Fibroblast of lung (primary cell): Measurements from ENCODE around the gene WDR27. TPM values are rescaled to one million over a fixed set of nuclear protein-coding genes. Genes with fewer than 3 reads are reported as not detected.
"Not testable (repeated sequence)": the region's sequence is repeated elsewhere in the genome, so short reads cannot be mapped to it uniquely, and the experiment has no call there.

Experiments
- DNase-seq, 2 donors: peaks; one replicate each; pipeline versions ENCODE4 v3.0.0 to v3.0.0-alpha.2; 2010; ENCODE audit warnings: low read depth in 2 of 2
- H2AFZ ChIP-seq: 2 replicates; pipeline ENCODE4 v1.5.1; 2012; ENCODE audit warnings: low read length, control low read depth, inconsistent platforms
- H3K27ac ChIP-seq: 2 replicates; pipeline ENCODE4 v1.5.1; 2011; ENCODE audit warnings: low read length, control low read depth; ENCODE audit not compliant: insufficient read depth
- H3K27me3 ChIP-seq: 2 replicates; pipeline ENCODE4 v1.5.1; 2011; ENCODE audit warnings: mild to moderate bottlenecking, low read length; ENCODE audit not compliant: control insufficient read depth, insufficient read depth
- H3K36me3 ChIP-seq: 2 replicates; pipeline ENCODE4 v1.5.1; 2011; ENCODE audit warnings: low read length; ENCODE audit not compliant: control insufficient read depth, insufficient read depth
- H3K4me1 ChIP-seq: 2 replicates; pipeline ENCODE4 v1.5.1; 2011; ENCODE audit warnings: low read length; ENCODE audit not compliant: control insufficient read depth, insufficient read depth; ENCODE audit errors: extremely low read depth
- H3K4me2 ChIP-seq: 2 replicates; pipeline ENCODE4 v1.5.1; 2011; ENCODE audit warnings: low read length, control low read depth; ENCODE audit not compliant: insufficient read depth; ENCODE audit errors: extremely low read depth
- H3K4me3 ChIP-seq, 4 experiments: fragments of 200-600 bp in 1 of 4; sonication (generic) in 1 of 4; replicated peaks in 1 of 4; 2 replicates each; pipeline ENCODE4 v1.5.1; 2011 to 2016; ENCODE audit warnings: low read length in 4 of 4, low read depth in 3 of 4, mild to moderate bottlenecking in 3 of 4, control low read depth in 2 of 4, inconsistent platforms in 1 of 4, mixed read lengths in 1 of 4; ENCODE audit not compliant: insufficient read depth in 1 of 4; ENCODE audit errors: control extremely low read depth in 1 of 4
- H3K79me2 ChIP-seq: 2 replicates; pipeline ENCODE4 v1.5.1; 2012; ENCODE audit warnings: mild to moderate bottlenecking, low read length, inconsistent platforms; ENCODE audit not compliant: control insufficient read depth, insufficient read depth
- H3K9ac ChIP-seq: 2 replicates; pipeline ENCODE4 v1.5.1; 2011; ENCODE audit warnings: mild to moderate bottlenecking, low read length, control low read depth; ENCODE audit not compliant: insufficient read depth
- H3K9me3 ChIP-seq: 2 replicates; pipeline ENCODE4 v1.5.1; 2012; ENCODE audit warnings: low read depth, low read length; ENCODE audit not compliant: control insufficient read depth, insufficient read depth
- H4K20me1 ChIP-seq: 2 replicates; pipeline ENCODE4 v1.5.1; 2011; ENCODE audit warnings: low read length; ENCODE audit not compliant: control insufficient read depth, insufficient read depth; ENCODE audit errors: extremely low read depth
- EZH2 ChIP-seq: IDR thresholded peaks from 2 replicates; pipeline ENCODE4 v1.5.1; 2012; ENCODE audit warnings: low read length, control low read depth, mild to moderate bottlenecking; ENCODE audit errors: missing control alignments
- polyA plus RNA-seq, 2 donors: library from polyadenylated mRNA; depleted of rRNA in 1 of 2; stranded (reverse) in 1 of 2; unstranded in 1 of 2; fragments of >200 nt; gene quantifications; 2 replicates each; pipeline ENCODE4 v1.2.1, GENCODE V29; 2011 to 2012; ENCODE audit warnings: missing spikeins in 1 of 2
- total RNA-seq: library from RNA; depleted of rRNA; stranded (reverse); fragments of >200 nt; gene quantifications from 2 replicates; pipeline ENCODE4 v1.2.1, GENCODE V29; 2014
- TF ChIP-seq, protein P1 (sequence below), 2 donors: IDR thresholded peaks in 1 of 2; conservative IDR thresholded peaks in 1 of 2; 1 replicate in 1 of 2; 2 replicates in 1 of 2; pipeline ENCODE4 v1.5.1; 2011 to 2012; ENCODE audit warnings: low read length in 2 of 2, control low read depth in 1 of 2, inconsistent platforms in 1 of 2, low read depth in 1 of 2, mild to moderate bottlenecking in 1 of 2

The WDR27 gene
- total and polyA plus RNA-seq, 2 donors (not counting 1 experiment from before 2014, with no cell fraction given) = 8.8 to 23.3 TPM

DNA sequence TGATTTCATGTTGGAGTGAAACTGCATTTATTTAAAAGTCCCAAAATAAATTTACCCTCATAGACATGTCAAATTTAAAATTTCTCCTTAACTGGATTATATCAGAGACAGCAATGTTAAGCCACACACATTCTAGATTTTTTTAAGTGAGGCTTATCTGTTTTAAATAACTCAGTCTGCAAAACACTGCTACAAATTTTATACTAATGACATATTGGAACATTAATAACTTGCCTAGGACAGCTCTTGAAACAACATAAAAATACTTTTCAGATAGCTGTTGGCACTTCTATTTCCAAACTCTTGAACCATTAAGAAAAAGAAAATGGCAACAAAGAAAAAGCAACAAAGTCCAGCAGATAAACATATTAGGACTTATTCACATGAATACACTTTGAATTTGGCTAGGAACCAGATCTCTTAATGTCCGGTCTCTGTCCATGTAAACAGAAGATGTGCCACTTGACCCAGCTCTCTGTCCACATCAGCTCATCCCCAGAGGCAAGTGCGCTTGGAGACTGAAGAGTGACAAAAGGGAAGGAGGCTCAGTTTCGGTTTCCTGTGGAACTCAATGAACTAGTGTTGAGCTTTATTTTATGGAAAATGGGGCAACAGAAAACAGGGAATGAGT, 228.9 kb downstream of the WDR27 start:
- no peaks in the 10 kb centered on the region for H3K27me3 ChIP-seq
- no peak overlapping the region for H3K27ac ChIP-seq
- no peak overlapping the region for H3K4me2 ChIP-seq
- H3K4me1 ChIP-seq = no peaks in the 10 kb centered on the region
- no peaks in the 10 kb centered on the region for H3K9me3 ChIP-seq
- DNase-seq = no peak
- no peak overlapping the region for H3K9ac ChIP-seq
- no peaks in the 10 kb centered on the region for H3K79me2 ChIP-seq
- no peak overlapping the region for H2AFZ ChIP-seq
- no peaks in the 10 kb centered on the region for H4K20me1 ChIP-seq
- H3K4me3 ChIP-seq = no peak overlapping the region
- H3K36me3 ChIP-seq = no peaks in the 10 kb centered on the region
- TF ChIP-seq, protein P1, sequence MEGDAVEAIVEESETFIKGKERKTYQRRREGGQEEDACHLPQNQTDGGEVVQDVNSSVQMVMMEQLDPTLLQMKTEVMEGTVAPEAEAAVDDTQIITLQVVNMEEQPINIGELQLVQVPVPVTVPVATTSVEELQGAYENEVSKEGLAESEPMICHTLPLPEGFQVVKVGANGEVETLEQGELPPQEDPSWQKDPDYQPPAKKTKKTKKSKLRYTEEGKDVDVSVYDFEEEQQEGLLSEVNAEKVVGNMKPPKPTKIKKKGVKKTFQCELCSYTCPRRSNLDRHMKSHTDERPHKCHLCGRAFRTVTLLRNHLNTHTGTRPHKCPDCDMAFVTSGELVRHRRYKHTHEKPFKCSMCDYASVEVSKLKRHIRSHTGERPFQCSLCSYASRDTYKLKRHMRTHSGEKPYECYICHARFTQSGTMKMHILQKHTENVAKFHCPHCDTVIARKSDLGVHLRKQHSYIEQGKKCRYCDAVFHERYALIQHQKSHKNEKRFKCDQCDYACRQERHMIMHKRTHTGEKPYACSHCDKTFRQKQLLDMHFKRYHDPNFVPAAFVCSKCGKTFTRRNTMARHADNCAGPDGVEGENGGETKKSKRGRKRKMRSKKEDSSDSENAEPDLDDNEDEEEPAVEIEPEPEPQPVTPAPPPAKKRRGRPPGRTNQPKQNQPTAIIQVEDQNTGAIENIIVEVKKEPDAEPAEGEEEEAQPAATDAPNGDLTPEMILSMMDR (conservative IDR thresholded peaks at IDR 0.05 in 1 of 2, IDR thresholded peaks at IDR 0.05 in 1 of 2; ENCODE audit: low read depth in 1 of 2, low read length in 2 of 2) = no peak
- no peak for TF ChIP-seq EZH2

DNA sequence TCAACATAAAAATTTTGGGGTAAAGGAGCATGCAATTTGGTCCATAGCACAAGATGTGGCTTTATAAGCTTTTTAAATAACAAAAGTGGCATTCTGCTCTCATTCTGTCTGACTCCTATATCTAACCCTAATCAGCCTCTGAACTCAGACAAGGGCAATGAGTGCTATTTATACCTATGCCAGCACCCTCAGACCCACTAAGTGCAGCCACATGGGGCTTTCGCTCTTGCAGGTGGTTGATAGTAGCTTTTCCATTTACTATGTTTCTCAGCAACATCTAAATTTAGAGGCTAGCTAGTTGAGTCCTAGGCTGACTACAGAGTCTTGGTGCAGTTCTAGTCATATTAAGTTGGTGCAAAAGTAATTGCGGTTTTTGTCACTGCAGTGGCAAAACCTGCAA, 231.0 kb downstream of the WDR27 start:
- Histone ChIP-seq H3K27me3 (no peaks in the 10 kb centered on the region), H3K9me3 (no peaks in the 10 kb centered on the region), H3K27ac (no peak overlapping the region), H2AFZ (no peak overlapping the region), H3K9ac (no peak overlapping the region), H4K20me1 (no peaks in the 10 kb centered on the region), H3K4me2 (no peak overlapping the region), H3K36me3 (no peaks in the 10 kb centered on the region), H3K4me1 (no peaks in the 10 kb centered on the region), H3K79me2 (no peaks in the 10 kb centered on the region), H3K4me3 (no peak overlapping the region)
- no peak for TF ChIP-seq EZH2
- TF ChIP-seq, protein P1 (conservative IDR thresholded peaks at IDR 0.05 in 1 of 2, IDR thresholded peaks at IDR 0.05 in 1 of 2; ENCODE audit: low read depth in 1 of 2, low read length in 2 of 2) = no peak
- no peak for DNase-seq

DNA sequence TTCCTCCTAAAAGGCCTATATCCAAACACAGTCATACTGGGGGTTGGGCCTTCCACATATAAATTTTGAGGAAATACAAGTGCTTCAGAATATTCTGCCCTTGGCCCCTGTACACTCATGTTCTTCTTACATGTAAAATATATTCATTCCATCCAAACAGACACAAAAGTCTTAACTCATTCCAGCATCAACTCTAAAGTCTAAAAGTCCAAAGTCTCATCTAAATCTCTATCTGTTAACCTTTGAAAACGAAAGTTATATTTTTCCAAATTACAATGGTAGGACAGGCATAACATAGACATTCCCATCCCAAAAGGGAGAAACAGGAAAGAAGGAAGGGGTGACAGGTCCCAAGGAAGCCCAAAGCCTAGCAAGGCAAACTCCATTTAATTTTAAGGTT, 232.8 kb downstream of the WDR27 start:
- Histone ChIP-seq H3K4me3 (no peak overlapping the region), H4K20me1 (no peaks in the 10 kb centered on the region), H3K4me2 (no peak overlapping the region), H3K9ac (no peak overlapping the region), H3K36me3 (no peaks in the 10 kb centered on the region), H2AFZ (no peak overlapping the region), H3K27me3 (no peaks in the 10 kb centered on the region), H3K9me3 (no peaks in the 10 kb centered on the region), H3K27ac (no peak overlapping the region), H3K4me1 (no peaks in the 10 kb centered on the region), H3K79me2 (no peaks in the 10 kb centered on the region)
- TF ChIP-seq EZH2 = no peak
- TF ChIP-seq, protein P1 (conservative IDR thresholded peaks at IDR 0.05 in 1 of 2, IDR thresholded peaks at IDR 0.05 in 1 of 2; ENCODE audit: low read depth in 1 of 2, low read length in 2 of 2) = no peak
- no peak for DNase-seq

DNA sequence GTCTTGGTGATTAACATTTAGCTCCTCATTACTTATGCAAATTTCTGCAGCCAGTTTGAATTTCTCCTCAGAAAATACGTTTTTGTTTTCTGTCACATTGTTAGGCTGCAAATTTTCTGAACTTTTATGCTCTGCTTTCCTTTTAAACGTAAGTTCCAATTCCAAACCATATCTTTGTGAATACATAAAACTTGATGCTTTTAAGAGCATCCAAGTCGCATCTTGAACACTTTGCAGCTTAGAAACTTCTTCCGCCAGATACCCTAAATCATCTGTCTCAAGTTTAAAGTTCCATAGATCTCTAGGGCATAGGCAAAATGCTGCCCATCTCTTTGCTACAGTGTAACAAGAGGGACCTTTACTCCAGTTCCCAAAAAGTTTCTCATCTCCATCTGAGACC, 234.1 kb downstream of the WDR27 start:
- not testable (repeated sequence) for H3K27ac ChIP-seq

DNA sequence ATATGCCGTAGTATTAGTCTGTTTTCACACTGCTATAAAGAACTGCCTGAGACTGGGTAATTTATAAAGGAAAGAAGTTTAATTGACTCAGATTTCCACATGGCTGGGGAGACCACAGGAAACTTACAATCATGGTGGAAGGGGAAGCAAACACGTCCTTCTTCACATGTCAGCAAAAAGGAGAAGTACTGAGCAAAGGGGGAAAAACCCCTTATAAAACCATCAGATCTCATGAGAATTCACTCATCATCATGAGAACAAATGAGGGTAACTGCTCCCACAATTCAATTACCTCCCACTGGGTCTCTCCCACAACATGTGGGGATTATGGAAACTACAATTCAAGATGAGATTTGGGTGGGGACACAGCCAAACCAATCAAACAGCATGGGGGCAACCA, 235.6 kb downstream of the WDR27 start:
- DNase-seq, H4K20me1 ChIP-seq, H3K27ac ChIP-seq, H3K4me1 ChIP-seq, H3K4me2 ChIP-seq, H3K36me3 ChIP-seq, H2AFZ ChIP-seq, H3K79me2 ChIP-seq, H3K9me3 ChIP-seq, H3K4me3 ChIP-seq, H3K27me3 ChIP-seq, H3K9ac ChIP-seq: not testable (repeated sequence)

More for the DNA sequence above, 234.1 kb downstream of the WDR27 start:
- DNase-seq, H3K36me3 ChIP-seq, H3K27me3 ChIP-seq, H3K79me2 ChIP-seq, H3K4me2 ChIP-seq, H3K9ac ChIP-seq, H3K9me3 ChIP-seq, H3K4me3 ChIP-seq, H3K4me1 ChIP-seq, H4K20me1 ChIP-seq, H2AFZ ChIP-seq: not testable (repeated sequence)
